Liver (tissue), 3 donors: ENCODE data around the gene CTAG1A.
"Not testable (repeated sequence)": the region's sequence is repeated elsewhere in the genome, so short reads cannot be mapped to it uniquely, and the experiment has no call there.

Experiments used
- REST ChIP-seq: IDR thresholded peaks from 2 replicates; pipeline ENCODE4 v1.6.1; 2016; ENCODE audit warnings: antibody characterized with exemption, mild to moderate bottlenecking
- RXRA ChIP-seq, 2 donors: IDR thresholded peaks; 2 replicates each; pipeline ENCODE4 v1.6.1; 2017 to 2018; ENCODE audit warnings: antibody characterized with exemption in 2 of 2, mild to moderate bottlenecking in 1 of 2
- TAF1 ChIP-seq: conservative IDR thresholded peaks from 2 replicates; pipeline ENCODE4 v1.6.1; 2016; ENCODE audit warnings: antibody characterized with exemption, mild to moderate bottlenecking
- TF ChIP-seq, protein P1 (sequence below): fragments of 150-350 bp; IDR thresholded peaks from 2 replicates; pipeline ENCODE4 v1.5.1; 2017; ENCODE audit warnings: improper control_type of control experiment, low read depth, low read length; ENCODE audit not compliant: missing input control
- donor health status: healthy.
- donor health status: healthy.

DNA sequence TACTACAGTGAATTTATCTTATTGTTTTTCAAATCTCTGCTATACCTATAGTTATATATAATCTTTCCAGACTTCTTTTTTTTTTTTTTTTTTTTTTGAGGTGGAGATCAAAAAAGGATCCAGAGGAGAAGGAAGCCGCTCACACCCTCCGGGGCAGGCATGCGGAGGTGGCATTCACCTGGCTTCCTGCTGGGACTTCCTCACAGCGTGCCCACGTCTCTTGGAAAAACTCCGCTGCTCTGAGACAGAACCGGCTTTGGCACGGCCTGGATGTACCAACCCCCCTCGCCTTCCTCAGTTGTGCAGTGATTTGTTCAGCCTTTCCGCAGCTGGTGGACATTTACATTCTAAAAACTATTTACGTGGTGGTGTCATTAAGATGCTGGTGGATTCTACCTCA is 23.0 kb downstream of the CTAG1A start:
- TF ChIP-seq, protein P1, sequence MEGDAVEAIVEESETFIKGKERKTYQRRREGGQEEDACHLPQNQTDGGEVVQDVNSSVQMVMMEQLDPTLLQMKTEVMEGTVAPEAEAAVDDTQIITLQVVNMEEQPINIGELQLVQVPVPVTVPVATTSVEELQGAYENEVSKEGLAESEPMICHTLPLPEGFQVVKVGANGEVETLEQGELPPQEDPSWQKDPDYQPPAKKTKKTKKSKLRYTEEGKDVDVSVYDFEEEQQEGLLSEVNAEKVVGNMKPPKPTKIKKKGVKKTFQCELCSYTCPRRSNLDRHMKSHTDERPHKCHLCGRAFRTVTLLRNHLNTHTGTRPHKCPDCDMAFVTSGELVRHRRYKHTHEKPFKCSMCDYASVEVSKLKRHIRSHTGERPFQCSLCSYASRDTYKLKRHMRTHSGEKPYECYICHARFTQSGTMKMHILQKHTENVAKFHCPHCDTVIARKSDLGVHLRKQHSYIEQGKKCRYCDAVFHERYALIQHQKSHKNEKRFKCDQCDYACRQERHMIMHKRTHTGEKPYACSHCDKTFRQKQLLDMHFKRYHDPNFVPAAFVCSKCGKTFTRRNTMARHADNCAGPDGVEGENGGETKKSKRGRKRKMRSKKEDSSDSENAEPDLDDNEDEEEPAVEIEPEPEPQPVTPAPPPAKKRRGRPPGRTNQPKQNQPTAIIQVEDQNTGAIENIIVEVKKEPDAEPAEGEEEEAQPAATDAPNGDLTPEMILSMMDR: not testable (repeated sequence)
- not testable (repeated sequence) for TF ChIP-seq RXRA (IDR thresholded peaks at IDR 0.05); REST; TAF1
